GM21786 (cell line): ENCODE data around the gene ELAVL1.
"Not testable (repeated sequence)": the region's sequence is repeated elsewhere in the genome, so short reads cannot be mapped to it uniquely, and the experiment has no call there.

Experiments
- ATAC-seq: cut with Tn5 transposase; IDR thresholded peaks from one replicate; pipeline ENCODE4 v1.9.1; 2021; ENCODE audit not compliant: unreplicated experiment

The ELAVL1 gene

DNA sequence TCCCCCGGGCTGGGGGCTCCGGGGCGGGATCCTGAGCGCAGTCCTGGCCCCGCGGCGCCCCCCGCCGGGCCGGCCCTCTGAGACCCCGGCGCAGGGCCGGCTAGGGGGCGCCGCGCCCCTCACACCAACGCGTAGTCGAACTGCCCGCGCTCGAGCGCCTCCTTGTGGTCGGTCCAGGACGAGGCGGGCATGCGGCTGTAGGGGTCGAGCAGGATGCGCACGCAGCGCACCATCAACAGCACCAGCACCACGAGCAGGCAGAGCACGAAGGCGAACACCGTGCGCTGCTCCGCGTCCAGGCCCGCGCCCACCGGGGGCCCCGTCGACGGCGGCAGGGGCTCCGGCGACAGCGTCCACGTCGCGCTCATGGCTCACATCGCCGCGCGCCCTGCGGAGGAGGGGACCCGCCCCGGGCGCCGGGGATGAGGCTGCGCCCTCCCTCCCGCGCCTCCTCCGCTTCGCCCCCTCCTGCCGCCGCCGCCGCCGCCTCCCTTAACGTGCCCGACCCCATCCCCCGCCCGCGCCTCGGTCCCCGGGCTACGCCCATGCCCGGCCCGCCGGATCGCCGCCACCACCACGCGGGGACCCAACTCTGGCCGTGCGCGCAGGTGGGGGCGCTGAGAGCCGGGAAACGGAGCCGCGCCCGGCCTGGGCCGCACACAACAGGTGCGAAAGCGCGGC, 80.1 kb downstream of the ELAVL1 start:
- no peak for ATAC-seq

GRCh38 chr19:7924651-7925170, 80.7 kb downstream of the ELAVL1 start:
- no peak for ATAC-seq

DNA sequence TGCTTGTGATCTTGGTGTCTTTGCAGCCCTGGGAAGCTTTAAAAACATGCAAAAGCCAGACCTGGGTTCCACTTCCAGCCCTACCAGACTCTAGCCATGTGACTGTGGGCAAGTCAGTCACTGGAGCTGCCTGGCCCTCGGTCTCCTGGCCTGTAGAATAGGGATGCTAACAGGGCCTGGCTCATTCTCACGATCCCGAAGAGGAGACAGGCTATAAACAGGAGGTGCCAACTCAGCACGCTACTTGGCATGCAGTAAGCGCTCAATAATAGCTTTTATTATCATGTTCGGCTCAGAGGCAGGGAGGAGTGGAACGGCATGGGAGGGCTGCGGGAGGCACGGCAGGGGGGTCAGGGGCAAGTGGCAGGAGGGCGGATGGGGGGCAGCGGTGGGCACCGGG, 81.2 kb downstream of the ELAVL1 start:
- no peak for ATAC-seq

GRCh38 chr19:7923295-7924191, 81.9 kb downstream of the ELAVL1 start:
- no peak for ATAC-seq

DNA sequence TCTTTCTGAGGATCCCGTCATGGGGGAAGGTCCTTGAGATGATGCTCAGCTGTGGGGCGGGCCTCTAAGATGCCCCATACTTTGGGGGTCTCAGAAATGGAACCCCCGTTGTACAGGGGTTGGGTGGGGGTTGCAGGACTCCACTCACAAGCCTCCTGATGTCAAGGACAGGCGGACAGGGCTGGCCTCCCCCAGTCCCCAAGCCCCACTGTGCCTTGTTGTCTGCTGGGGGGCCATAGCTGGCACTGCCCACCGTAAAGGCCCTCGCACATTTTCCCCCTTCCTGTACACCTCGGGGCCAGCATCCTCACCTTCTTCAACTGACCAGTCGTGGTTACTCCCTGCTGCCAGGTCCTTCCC, 82.6 kb downstream of the ELAVL1 start:
- no peak for ATAC-seq

GRCh38 chr19:7921967-7922835, 83.2 kb downstream of the ELAVL1 start:
- ATAC-seq, result no peak

- no peak for ATAC-seq
Measured at GRCh38 chr19:7921302-7921966, 84.0 kb downstream of the ELAVL1 start.

DNA sequence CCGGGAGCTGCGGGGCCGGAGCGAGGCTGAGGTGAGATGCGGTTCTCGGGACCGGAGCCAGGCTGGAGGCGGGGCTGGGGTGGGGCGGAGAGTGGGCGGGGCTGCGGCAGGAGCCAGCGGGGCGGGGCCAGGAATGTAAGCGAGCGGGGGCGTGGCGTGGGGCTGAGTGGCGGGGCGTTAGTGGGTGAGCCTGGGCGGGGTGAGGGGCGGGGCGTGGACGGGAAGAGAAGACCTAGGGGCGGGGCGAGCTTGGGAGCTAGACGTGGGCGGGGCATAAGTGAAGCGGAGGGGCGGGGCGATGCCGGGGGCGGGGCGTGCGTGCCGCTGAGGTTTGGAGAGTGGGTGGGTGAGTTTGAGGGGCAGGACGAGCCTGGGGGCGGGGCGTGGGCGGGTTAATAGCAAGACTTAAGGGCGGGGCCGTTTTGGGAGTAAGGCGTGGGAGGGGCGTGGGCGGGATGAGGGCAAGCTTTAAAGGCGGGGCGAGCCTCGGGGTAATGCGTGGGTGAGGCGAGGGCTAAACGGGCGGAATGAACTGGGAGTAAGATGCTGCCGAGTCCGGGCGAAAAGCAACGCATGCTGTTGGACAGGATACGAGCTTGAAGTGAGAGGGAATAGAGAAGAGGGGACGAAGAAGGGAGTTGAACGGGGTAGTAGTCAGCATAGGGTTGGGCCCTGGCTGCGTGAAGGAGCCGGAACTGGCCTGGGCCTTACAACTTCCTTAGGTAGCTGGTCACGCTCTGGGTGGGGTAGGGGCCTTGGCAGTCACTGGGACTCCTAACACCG, 84.7 kb downstream of the ELAVL1 start:
- ATAC-seq, result no peak

DNA sequence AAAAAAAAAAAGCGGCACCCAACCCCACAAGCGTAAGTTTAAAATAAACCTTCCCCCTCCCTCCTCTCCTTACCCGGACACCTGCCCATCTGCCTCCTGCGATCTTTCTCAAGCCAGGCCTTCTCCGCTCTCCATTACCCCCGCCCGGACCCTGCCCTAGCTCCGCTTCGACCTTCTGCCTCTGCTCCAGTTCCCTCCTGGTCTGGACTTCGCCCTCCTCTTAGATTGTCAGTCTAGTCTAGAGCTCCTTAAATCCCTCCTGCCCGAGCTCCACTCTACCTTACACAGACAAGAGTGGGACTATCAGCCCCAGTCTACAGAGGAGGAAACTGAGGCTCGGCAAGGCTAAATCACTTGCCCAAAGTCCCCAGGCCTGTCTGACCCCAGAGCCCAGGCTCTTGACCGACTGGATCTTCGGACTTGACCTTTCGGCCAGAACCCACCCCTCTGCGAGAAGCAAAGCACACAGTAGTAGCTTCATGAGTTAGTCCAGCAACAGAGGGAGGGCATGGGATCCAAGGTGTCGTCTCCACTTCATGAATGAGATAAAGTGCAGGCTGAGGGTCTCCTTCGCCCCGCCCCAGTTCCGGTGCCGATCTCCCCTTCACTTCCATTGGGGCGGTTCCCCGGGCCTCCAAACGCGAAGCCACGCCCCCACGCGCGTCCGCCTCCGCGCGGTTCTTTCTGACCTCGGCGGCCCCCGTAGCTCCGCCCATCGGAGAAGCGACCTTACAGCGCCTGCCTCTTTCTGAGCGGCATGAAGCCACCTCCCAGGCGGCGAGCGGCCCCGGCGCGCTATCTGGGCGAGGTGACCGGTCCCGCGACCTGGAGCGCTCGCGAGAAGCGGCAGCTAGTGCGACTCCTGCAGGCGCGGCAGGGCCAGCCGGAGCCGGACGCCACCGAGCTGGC, 85.6 kb downstream of the ELAVL1 start, which contains the start of gene SNAPC2:
Gene SNAPC2, plus strand, starts transcription at position 729 of the 909 bp plus-strand sequence. Its CDS starts 29 bp downstream, at position 758.
- no peak for ATAC-seq

- no peak for ATAC-seq
Measured at GRCh38 chr19:7918615-7919421, 86.6 kb downstream of the ELAVL1 start.

DNA sequence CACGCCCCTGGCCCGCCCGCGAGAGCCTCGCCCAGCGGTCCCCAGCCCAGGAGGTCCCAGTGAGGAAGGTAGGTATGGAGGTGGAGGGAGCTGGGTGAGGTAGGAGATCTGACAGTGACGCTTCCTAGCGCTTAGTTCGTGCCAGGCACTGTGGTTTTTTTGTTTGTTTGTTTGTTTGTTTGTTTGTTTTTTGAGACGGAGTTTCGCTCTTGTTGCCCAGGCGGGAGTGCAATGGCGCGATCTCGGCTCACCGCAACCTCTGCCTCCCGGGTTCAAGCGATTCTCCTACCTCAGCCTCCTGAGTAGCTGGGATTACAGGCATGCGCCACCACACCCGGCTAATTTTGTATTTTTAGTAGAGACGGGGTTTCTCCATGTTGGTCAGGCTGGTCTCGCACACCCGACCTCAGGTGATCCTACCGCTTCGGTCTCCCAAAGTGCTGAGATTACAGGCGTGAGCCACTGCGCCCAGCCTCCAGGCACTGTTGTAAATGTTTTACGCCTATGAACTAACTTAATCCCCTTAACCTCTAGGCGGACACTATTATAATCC, 87.3 kb downstream of the ELAVL1 start:
- ATAC-seq, result not testable (repeated sequence)

- ATAC-seq, result no peak
Measured at GRCh38 chr19:7917267-7918061, 88.0 kb downstream of the ELAVL1 start.

- ATAC-seq, result no peak
Measured at GRCh38 chr19:7916955-7917266, 88.5 kb downstream of the ELAVL1 start.

- no peak for ATAC-seq
Measured at GRCh38 chr19:7916103-7916954, 89.1 kb downstream of the ELAVL1 start.

GRCh38 chr19:7915250-7916102, 90.0 kb downstream of the ELAVL1 start:
- no peak for ATAC-seq
